Pons (tissue), 1 donor: ENCODE results near the gene ALG3.

Source experiments
- DNase-seq: peaks from one replicate; pipeline ENCODE4 v3.0.0-alpha.2; 2016; ENCODE audit warnings: low spot score

The ALG3 gene

GRCh38 chr3:184259878-184260723 is 11.3 kb upstream of the ALG3 start:
- no peak for DNase-seq

- DNase-seq: no peak
Measured at GRCh38 chr3:184259396-184259877, 10.7 kb upstream of the ALG3 start.

- DNase-seq: no peak
Measured at GRCh38 chr3:184258926-184259325, 10.2 kb upstream of the ALG3 start.

GRCh38 chr3:184257083-184257915 is 8.5 kb upstream of the ALG3 start:
- no peak for DNase-seq

- no peak for DNase-seq
Measured at GRCh38 chr3:184255291-184256039, 6.7 kb upstream of the ALG3 start.

GRCh38 chr3:184250167-184250828 is 1.5 kb upstream of the ALG3 start:
- peak; percentile 93 for DNase-seq

GRCh38 chr3:184249412-184250166 is 827 bp upstream of the ALG3 start, which contains the start of gene EEF1AKMT4:
Gene EEF1AKMT4, plus strand, starts transcription at chr3:184249672. Its CDS starts 23 bp downstream, at chr3:184249695.
- peak; percentile 93 for DNase-seq

- no peak for DNase-seq
Measured at GRCh38 chr3:184242297-184242685, 6.5 kb downstream of the ALG3 start.

GRCh38 chr3:184241447-184242296 is 7.1 kb downstream of the ALG3 start:
- no peak for DNase-seq

GRCh38 chr3:184241141-184241446 is 7.7 kb downstream of the ALG3 start:
- DNase-seq: no peak

- no peak for DNase-seq
Measured at GRCh38 chr3:184240384-184241140, 8.2 kb downstream of the ALG3 start.

- no peak for DNase-seq
Measured at GRCh38 chr3:184239708-184240107, 9.1 kb downstream of the ALG3 start.

GRCh38 chr3:184239221-184239620 is 9.5 kb downstream of the ALG3 start:
- DNase-seq: no peak

GRCh38 chr3:184238246-184238818 is 10.4 kb downstream of the ALG3 start:
- DNase-seq: no peak

- DNase-seq: no peak
Measured at GRCh38 chr3:184237807-184238206, 11.0 kb downstream of the ALG3 start.

- DNase-seq: no peak
Measured at GRCh38 chr3:184237211-184237610, 11.6 kb downstream of the ALG3 start.

- DNase-seq: no peak
Measured at GRCh38 chr3:184236636-184237035, 12.1 kb downstream of the ALG3 start.

GRCh38 chr3:184236033-184236410 is 12.7 kb downstream of the ALG3 start:
- no peak for DNase-seq
